K562 (cell line): ENCODE measurements around the gene FXYD3. TPM values are rescaled to one million over a fixed set of nuclear protein-coding genes. Genes with fewer than 3 reads are reported as not detected.
A peak's percentile ranks its signal among the peaks of the same experiment; 100 is the strongest.

Experiments
- ARID1B ChIP-seq: fragments of 450-650 bp; IDR thresholded peaks from 2 replicates; pipeline ENCODE4 v1.6.1; 2016; ENCODE audit warnings: antibody characterized with exemption, mild to moderate bottlenecking, inconsistent platforms
- DPF2 ChIP-seq: fragments of 450-650 bp; IDR thresholded peaks from 2 replicates; pipeline ENCODE4 v1.6.1; 2016
- KDM1A ChIP-seq, 2 experiments: fragments of 450-650 bp; IDR thresholded peaks; 2 replicates each; pipeline ENCODE4 v1.6.1; 2016; ENCODE audit warnings: mild to moderate bottlenecking in 2 of 2
- SIN3A ChIP-seq, 2 experiments: fragments of 150-350 bp in 1 of 2; IDR thresholded peaks; 2 replicates each; pipeline ENCODE4 v1.6.1; 2011 to 2016; ENCODE audit warnings: borderline replicate concordance in 2 of 2, low read depth in 2 of 2, low read length in 2 of 2, mild to moderate bottlenecking in 2 of 2, moderate library complexity in 2 of 2; ENCODE audit not compliant: control insufficient read depth in 1 of 2
- ZNF24 ChIP-seq: fragments of 450-650 bp; IDR thresholded peaks from 2 replicates; pipeline ENCODE4 v1.6.1; 2016
- polyA plus RNA-seq, 8 experiments: library from polyadenylated mRNA; depleted of rRNA in 4 of 8; stranded (reverse) in 5 of 8; unstranded in 3 of 8; fragments of >200 nt; fragmentation: Nextera tagmentation in 2 of 8; fragmentation: Illumina TruSeq in 1 of 8; extraction: Ambion mirVana in 2 of 8; extraction: Trizol in 1 of 8; gene quantifications; 2 replicates each; pipeline versions ENCODE4 v1.2.1 to v1.2.3, GENCODE V29; 2011 to 2014; ENCODE audit warnings: inconsistent platforms in 1 of 8, missing spikeins in 1 of 8
- total RNA-seq, 7 experiments: library from RNA; depleted of rRNA in 6 of 7; stranded (reverse); fragments of >200 nt in 6 of 7; fragmentation: Illumina TruSeq in 2 of 7; extraction: Trizol in 2 of 7; gene quantifications; 2 replicates each; pipeline versions ENCODE4 v1.2.1 to v1.2.3, GENCODE V29; 2011 to 2021; ENCODE audit warnings: low replicate concordance in 1 of 7
- TF ChIP-seq, protein P1 (sequence below), 2 experiments: fragments of 450-650 bp; formaldehyde crosslinking in 1 of 2; IDR thresholded peaks; 2 replicates each; pipeline versions ENCODE4 v1.4.0 to v1.6.1; 2014 to 2020; ENCODE audit warnings: mild to moderate bottlenecking in 2 of 2, borderline replicate concordance in 1 of 2, low read depth in 1 of 2
- TF ChIP-seq, protein P2 (sequence below): sonication (generic); IDR thresholded peaks from 2 replicates; pipeline ENCODE4 v1.6.1; 2016

The FXYD3 gene
- total and polyA plus RNA-seq, 9 of the 15 experiments (the other 6 are each of a cell fraction or from before 2014, with no cell fraction given): 0.24 TPM; not detected in 8

DNA sequence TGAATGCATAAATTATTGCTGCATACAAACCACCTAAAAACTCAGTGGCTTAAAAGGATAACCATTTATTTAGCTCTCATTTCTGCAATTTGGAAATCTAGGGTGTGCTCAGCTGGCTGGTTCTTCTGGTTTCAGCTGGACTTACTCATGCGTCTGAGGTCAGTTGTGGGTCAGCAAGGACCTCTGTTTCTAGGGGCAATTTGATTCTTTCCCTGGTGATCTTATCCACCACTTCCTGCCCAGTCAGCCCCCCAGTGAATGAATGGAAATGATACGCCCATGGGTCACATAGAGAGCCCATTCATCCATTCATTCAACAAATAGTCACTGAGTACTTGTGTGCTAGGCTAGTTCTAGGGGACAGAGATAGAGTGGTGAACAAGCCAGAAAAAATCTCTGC, 48.8 kb downstream of the FXYD3 start (continued):
- TF ChIP-seq, protein P1, sequence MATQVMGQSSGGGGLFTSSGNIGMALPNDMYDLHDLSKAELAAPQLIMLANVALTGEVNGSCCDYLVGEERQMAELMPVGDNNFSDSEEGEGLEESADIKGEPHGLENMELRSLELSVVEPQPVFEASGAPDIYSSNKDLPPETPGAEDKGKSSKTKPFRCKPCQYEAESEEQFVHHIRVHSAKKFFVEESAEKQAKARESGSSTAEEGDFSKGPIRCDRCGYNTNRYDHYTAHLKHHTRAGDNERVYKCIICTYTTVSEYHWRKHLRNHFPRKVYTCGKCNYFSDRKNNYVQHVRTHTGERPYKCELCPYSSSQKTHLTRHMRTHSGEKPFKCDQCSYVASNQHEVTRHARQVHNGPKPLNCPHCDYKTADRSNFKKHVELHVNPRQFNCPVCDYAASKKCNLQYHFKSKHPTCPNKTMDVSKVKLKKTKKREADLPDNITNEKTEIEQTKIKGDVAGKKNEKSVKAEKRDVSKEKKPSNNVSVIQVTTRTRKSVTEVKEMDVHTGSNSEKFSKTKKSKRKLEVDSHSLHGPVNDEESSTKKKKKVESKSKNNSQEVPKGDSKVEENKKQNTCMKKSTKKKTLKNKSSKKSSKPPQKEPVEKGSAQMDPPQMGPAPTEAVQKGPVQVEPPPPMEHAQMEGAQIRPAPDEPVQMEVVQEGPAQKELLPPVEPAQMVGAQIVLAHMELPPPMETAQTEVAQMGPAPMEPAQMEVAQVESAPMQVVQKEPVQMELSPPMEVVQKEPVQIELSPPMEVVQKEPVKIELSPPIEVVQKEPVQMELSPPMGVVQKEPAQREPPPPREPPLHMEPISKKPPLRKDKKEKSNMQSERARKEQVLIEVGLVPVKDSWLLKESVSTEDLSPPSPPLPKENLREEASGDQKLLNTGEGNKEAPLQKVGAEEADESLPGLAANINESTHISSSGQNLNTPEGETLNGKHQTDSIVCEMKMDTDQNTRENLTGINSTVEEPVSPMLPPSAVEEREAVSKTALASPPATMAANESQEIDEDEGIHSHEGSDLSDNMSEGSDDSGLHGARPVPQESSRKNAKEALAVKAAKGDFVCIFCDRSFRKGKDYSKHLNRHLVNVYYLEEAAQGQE (IDR thresholded peaks at IDR 0.05; ENCODE audit: borderline replicate concordance): peak; percentile 69
- TF ChIP-seq, protein P1 (CRISPR knock-in tag; IDR thresholded peaks at IDR 0.05; ENCODE audit: low read depth): no peak
- 0 out of 4 replicates have a peak, but pooled peaks of 1 of the 2 experiments have one; percentile 29 for TF ChIP-seq SIN3A (IDR thresholded peaks at IDR 0.05; ENCODE audit: borderline replicate concordance in 2 of 2, control insufficient read depth in 1 of 2, low read depth in 2 of 2, low read length in 2 of 2)
- peak; percentile 15; the same call in 1 of the 2 replicates for TF ChIP-seq ZNF24
- peak in 1 of 2 experiments; percentile 38; a peak in 1 of 4 replicates for TF ChIP-seq KDM1A (IDR thresholded peaks at IDR 0.05)
- TF ChIP-seq ARID1B: peak; percentile 40; the same call in 1 of the 2 replicates
- peak; percentile 50 for TF ChIP-seq DPF2
- TF ChIP-seq, protein P2, sequence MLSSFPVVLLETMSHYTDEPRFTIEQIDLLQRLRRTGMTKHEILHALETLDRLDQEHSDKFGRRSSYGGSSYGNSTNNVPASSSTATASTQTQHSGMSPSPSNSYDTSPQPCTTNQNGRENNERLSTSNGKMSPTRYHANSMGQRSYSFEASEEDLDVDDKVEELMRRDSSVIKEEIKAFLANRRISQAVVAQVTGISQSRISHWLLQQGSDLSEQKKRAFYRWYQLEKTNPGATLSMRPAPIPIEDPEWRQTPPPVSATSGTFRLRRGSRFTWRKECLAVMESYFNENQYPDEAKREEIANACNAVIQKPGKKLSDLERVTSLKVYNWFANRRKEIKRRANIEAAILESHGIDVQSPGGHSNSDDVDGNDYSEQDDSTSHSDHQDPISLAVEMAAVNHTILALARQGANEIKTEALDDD: 0 out of 2 replicates have a peak, but pooled peaks have one; percentile 50
